Psoas muscle (tissue), 8 donors: ENCODE results near the gene ELMO1. TPM values are rescaled to one million over a fixed set of nuclear protein-coding genes. Genes with fewer than 3 reads are reported as not detected.
A peak's percentile ranks its signal among the peaks of the same experiment; 100 is the strongest.

Experiments used
- ATAC-seq, 4 donors: fragments of 200-7000 bp; cut with Tn5 transposase; one replicate each; pipeline ENCODE4 v1.9.1; 2020; ENCODE audit warnings: moderate library complexity in 3 of 4, mild to moderate bottlenecking in 2 of 4
- DNase-seq, 2 donors: peaks; one replicate each; pipeline ENCODE4 v3.0.0-alpha.2; 2020
- H3K27ac ChIP-seq: fragments of 200-600 bp; one replicate; pipeline ENCODE4 v1.8.0; 2022
- H3K27me3 ChIP-seq, 3 donors: fragments of 200-600 bp in 1 of 3; one replicate each; pipeline versions ENCODE4 v1.6.1 to v1.8.0; 2013 to 2022; ENCODE audit warnings: low read length in 2 of 3, mild to moderate bottlenecking in 2 of 3, moderate library complexity in 1 of 3; ENCODE audit not compliant: insufficient read depth in 3 of 3
- H3K36me3 ChIP-seq, 2 donors: fragments of 200-600 bp in 1 of 2; one replicate each; pipeline versions ENCODE4 v1.6.1 to v1.8.0; 2013 to 2022; ENCODE audit warnings: low read depth in 1 of 2, mild to moderate bottlenecking in 1 of 2, moderate library complexity in 1 of 2; ENCODE audit not compliant: insufficient read depth in 1 of 2
- H3K4me1 ChIP-seq: fragments of 200-600 bp; one replicate; pipeline ENCODE4 v1.8.0; 2022
- H3K4me3 ChIP-seq: fragments of 200-600 bp; one replicate; pipeline ENCODE4 v1.8.0; 2022; ENCODE audit warnings: mild to moderate bottlenecking
- H3K9me3 ChIP-seq: fragments of 200-600 bp; one replicate; pipeline ENCODE4 v1.8.0; 2022
- CTCF ChIP-seq: fragments of 200-600 bp; IDR thresholded peaks from one replicate; pipeline ENCODE4 v1.8.0; 2022; ENCODE audit warnings: antibody characterized with exemption
- WGBS, 3 donors: extraction: QIAGEN DNeasy Blood & Tissue Kit; methylation state at CpG; one replicate each; pipeline versions ENCODE4 v1.1.6 to v1.1.7; 2013; 5-methylcytosine and 5-hydroxymethylcytosine counted together
- intact Hi-C, 2 donors: fragments of 100-400 bp; cut with DNase I; formaldehyde crosslinking; loops; one replicate each; pipeline versions ENCODE4 v1.11.0 to v1.14.2; 2022
- polyA plus RNA-seq, 3 donors: library from polyadenylated mRNA; stranded (reverse); fragments of 200-250 nt; gene quantifications; one replicate each; pipeline ENCODE4 v1.2.3, GENCODE V29; 2013
- total RNA-seq, 4 donors: library from RNA; stranded (reverse); fragmentation: NEBNext Ultra II Directional in 2 of 4; extraction: Animal tissue kit (Norgen Biotek cat#: 25700) in 2 of 4; gene quantifications; one replicate each; pipeline versions ENCODE4 v1.2.1 to v1.2.4, GENCODE V29; 2021 to 2023
- donor health status: healthy with polysubstance abuse.
- donor health status: DM: no; HTN: no; CAD: no; lungs with moderate emphysema.
- donor health status: Bipolar disorder and iron deficiency.
- donor health status: healthy.
- donor health status: DM: yes; HTN: yes; CAD: no.
- donor health status: DM: no; HTN: no; CAD: no.
- donor health status: DM: no; HTN: no; CAD: no.
- donor health status: DM: yes; HTN: yes; CAD: no.

The ELMO1 gene
- total and polyA plus RNA-seq, 7 donors, result 2.8 to 8.1 (median 6.9) TPM

- peak; percentile 34 to 75 (median 70) for ATAC-seq
- no peaks in the 10 kb centered on the region for H3K27me3 ChIP-seq
- H3K27ac ChIP-seq, result peak overlapping the region; percentile 75
- TF ChIP-seq CTCF, result no peak
- peaks cover 8% of the 10 kb centered on the region for H3K4me1 ChIP-seq
- no peaks in the 10 kb centered on the region for H3K9me3 ChIP-seq
- DNase-seq, result no peak
- 27 to 49% (median 33%) methylated on average over 4 of the region's 4 CpGs for WGBS, 3 donors
- no peaks in the 10 kb centered on the region for H3K36me3 ChIP-seq
- H3K4me3 ChIP-seq, result no peak overlapping the region
- intact Hi-C loops, result no loop called here
Measured at GRCh38 chr7:37032258-37032601, 416.4 kb downstream of the ELMO1 start.

GRCh38 chr7:37031571-37032257, 416.9 kb downstream of the ELMO1 start:
- Histone ChIP-seq H3K4me1 (peaks cover 8% of the 10 kb centered on the region), H3K36me3 (no peaks in the 10 kb centered on the region), H3K4me3 (no peak overlapping the region), H3K27me3 (no peaks in the 10 kb centered on the region), H3K27ac (peak overlapping the region; percentile 75), H3K9me3 (no peaks in the 10 kb centered on the region)
- WGBS, 3 donors, result 6 to 13% (median 12%) methylated on average over 9 of the region's 9 CpGs
- intact Hi-C loops, result no loop called here
- ATAC-seq (peak; percentile 98 to 100 (median 99)), DNase-seq (peak; percentile 49 to 61)
- no peak for TF ChIP-seq CTCF

GRCh38 chr7:37028909-37029440, 419.7 kb downstream of the ELMO1 start:
- 88 to 92% (median 89%) methylated on average over 5 of the region's 5 CpGs for WGBS, 3 donors
- intact Hi-C loops, result loop anchor here in 1 of 2 donors (5.0 kb wide), 1 partner anchor 1338 kb away; no protein-coding TSS in a partner anchor
- TF ChIP-seq CTCF, result no peak
- H3K27me3 ChIP-seq, result no peaks in the 10 kb centered on the region
- H3K4me1 ChIP-seq, result peaks cover 8% of the 10 kb centered on the region
- H3K9me3 ChIP-seq, result no peaks in the 10 kb centered on the region
- no peak overlapping the region for H3K4me3 ChIP-seq
- H3K27ac ChIP-seq, result no peak overlapping the region
- H3K36me3 ChIP-seq, result no peaks in the 10 kb centered on the region
- DNase-seq (no peak), ATAC-seq (no peak)

- Histone ChIP-seq H3K36me3 (no peaks in the 10 kb centered on the region), H3K4me3 (no peak overlapping the region), H3K27me3 (no peaks in the 10 kb centered on the region), H3K9me3 (no peaks in the 10 kb centered on the region), H3K4me1 (peaks cover 7% of the 10 kb centered on the region), H3K27ac (no peak overlapping the region)
- 81 to 87% (median 81%) methylated on average over 6 of the region's 6 CpGs for whole genome bisulfite sequencing, 3 donors
- ATAC-seq (no peak), DNase-seq (no peak)
- intact Hi-C loops, result loop anchor here in 1 of 2 donors (5.0 kb wide), 1 partner anchor 1340 kb away; no protein-coding TSS in a partner anchor
- no peak for TF ChIP-seq CTCF
Measured at GRCh38 chr7:37027557-37028341, 420.9 kb downstream of the ELMO1 start.
